Adrenal gland (tissue), 5 donors: ENCODE measurements around the gene LANCL2.

Experiments used
- POLR2A ChIP-seq, 2 donors: fragments of 450-650 bp; IDR thresholded peaks; one replicate each; pipeline ENCODE4 v1.6.1; 2017; ENCODE audit warnings: antibody characterized with exemption in 2 of 2, mild to moderate bottlenecking in 2 of 2, moderate library complexity in 1 of 2
- TF ChIP-seq, protein P1 (sequence below), 6 experiments: fragments of 450-650 bp in 4 of 6; fragments of 200-600 bp in 2 of 6; sonication (generic) in 1 of 6; IDR thresholded peaks; 1 replicate in 5 of 6; 2 replicates in 1 of 6; pipeline versions ENCODE4 v1.5.1 to v1.8.0; 2016 to 2021; ENCODE audit warnings: antibody characterized with exemption in 6 of 6, mild to moderate bottlenecking in 2 of 6, moderate library complexity in 1 of 6
- donor health status: DM: no; HTN: no; CAD: no.

DNA sequence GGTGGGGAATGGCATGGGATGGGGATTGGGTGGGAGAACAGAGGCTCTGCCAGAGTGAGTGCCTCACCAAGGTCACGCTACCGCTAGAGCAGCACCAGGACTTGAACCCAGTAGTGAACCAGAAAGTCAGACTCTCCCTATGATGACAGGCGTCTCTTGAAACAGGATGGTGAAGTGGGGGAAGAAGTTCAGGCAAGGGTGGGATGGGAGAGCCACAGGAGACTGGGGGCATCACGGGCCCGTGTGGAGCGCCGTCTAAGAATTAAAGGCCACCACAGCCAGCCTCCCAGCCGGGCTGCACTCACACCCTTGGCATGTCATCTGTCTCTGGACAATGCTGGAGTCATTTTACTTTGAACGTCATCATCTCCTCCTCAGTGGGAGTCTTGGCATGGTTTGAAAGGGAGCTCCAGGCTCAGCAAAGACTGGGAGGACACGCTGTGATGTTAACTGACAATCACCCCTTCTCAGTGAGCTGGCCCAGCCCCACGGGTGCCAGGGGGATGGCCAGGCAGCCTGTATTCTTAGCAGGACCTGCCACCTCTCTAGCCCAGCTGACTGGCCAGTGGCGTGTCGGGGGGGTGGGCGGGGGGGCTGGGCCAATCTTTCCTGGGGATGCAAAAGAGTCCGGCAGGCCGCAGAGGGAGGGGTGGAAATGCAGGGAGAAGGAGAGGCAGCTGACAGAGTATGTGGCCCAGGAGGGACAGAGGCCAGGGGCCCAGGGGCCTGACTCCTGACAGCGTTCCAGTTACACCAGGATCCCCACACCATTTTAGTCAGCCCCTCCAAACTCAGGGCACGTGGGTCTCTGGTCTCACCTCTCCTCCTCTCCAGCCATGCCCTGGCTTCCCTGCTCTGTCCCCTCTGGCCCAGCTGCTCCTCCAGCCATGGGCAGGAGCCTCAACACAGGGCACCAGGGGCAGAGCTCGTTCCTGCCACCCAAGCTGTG is 111.0 kb downstream of the LANCL2 start:
- TF ChIP-seq, protein P1, sequence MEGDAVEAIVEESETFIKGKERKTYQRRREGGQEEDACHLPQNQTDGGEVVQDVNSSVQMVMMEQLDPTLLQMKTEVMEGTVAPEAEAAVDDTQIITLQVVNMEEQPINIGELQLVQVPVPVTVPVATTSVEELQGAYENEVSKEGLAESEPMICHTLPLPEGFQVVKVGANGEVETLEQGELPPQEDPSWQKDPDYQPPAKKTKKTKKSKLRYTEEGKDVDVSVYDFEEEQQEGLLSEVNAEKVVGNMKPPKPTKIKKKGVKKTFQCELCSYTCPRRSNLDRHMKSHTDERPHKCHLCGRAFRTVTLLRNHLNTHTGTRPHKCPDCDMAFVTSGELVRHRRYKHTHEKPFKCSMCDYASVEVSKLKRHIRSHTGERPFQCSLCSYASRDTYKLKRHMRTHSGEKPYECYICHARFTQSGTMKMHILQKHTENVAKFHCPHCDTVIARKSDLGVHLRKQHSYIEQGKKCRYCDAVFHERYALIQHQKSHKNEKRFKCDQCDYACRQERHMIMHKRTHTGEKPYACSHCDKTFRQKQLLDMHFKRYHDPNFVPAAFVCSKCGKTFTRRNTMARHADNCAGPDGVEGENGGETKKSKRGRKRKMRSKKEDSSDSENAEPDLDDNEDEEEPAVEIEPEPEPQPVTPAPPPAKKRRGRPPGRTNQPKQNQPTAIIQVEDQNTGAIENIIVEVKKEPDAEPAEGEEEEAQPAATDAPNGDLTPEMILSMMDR (IDR thresholded peaks at IDR 0.05) = no peak
- no peak for TF ChIP-seq POLR2A (IDR thresholded peaks at IDR 0.05)
